ENCODE measurements around the gene DHX29. TPM values are rescaled to one million over a fixed set of nuclear protein-coding genes. Genes with fewer than 3 reads are reported as not detected.

The DHX29 gene
- total RNA-seq, 1 donor from 2014 or later, result 17.4 TPM

DNA sequence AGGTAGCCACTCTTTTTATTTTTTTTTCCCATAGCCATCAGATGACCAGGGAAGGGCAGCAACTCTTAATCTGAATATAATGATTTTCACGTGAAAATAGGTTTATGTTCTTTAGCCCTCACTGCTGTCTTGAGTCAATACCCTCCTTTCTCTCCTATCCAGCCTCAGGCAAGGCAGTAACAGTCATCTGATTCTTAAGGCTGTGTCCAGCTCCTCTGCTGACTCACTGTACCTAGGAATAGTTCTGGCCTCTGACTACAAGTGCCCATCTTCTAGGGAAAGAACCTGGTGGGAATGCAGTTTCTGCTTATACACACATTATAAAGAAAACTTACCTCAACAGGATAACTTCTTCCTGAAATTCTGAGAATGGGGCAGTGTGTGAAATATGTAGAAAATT is 30.7 kb downstream of the DHX29 start:
- no peaks in the 10 kb centered on the region for H3K4me1 Mint-ChIP-seq
- intact Hi-C loops (cut with micrococcal nuclease), result no loop called here
- H3K36me3 Mint-ChIP-seq (ENCODE audit: low read depth), result peaks cover 79% of the 10 kb centered on the region
- H3K9me3 Mint-ChIP-seq, result no peaks in the 10 kb centered on the region
- H3K27ac Mint-ChIP-seq, result no peak overlapping the region
- no peaks in the 10 kb centered on the region for H3K27me3 Mint-ChIP-seq
- POLR2A ChIA-PET, result no interaction called here
- DNase-seq (no peak), ATAC-seq (ENCODE audit: low read depth) (no peak)
- TF ChIP-seq, protein P1, sequence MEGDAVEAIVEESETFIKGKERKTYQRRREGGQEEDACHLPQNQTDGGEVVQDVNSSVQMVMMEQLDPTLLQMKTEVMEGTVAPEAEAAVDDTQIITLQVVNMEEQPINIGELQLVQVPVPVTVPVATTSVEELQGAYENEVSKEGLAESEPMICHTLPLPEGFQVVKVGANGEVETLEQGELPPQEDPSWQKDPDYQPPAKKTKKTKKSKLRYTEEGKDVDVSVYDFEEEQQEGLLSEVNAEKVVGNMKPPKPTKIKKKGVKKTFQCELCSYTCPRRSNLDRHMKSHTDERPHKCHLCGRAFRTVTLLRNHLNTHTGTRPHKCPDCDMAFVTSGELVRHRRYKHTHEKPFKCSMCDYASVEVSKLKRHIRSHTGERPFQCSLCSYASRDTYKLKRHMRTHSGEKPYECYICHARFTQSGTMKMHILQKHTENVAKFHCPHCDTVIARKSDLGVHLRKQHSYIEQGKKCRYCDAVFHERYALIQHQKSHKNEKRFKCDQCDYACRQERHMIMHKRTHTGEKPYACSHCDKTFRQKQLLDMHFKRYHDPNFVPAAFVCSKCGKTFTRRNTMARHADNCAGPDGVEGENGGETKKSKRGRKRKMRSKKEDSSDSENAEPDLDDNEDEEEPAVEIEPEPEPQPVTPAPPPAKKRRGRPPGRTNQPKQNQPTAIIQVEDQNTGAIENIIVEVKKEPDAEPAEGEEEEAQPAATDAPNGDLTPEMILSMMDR (IDR thresholded peaks at IDR 0.05), result no peak
- no peak overlapping the region for H3K4me3 Mint-ChIP-seq
- CTCF ChIA-PET, result no interaction called here

DNA sequence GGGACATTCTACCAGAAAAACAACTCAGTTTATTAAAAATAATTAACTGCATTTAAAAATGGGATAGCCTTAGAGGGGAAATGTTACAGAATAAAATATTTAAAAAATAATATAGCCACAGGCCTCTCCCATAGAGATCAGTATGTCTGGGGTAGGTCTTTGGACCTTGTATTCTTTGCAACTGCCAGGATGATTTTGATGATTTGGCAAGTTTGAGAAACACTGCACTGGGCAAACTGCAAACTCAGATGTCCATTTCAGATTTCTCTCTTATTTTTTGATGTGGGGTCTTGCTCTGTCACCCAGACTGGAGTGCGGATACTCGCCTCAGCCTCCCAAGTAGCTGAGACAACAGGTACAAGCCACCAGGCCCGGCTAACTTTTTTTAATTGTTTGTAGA is 49.2 kb downstream of the DHX29 start:
- Mint-ChIP-seq H3K27ac (no peak overlapping the region), H3K4me3 (no peak overlapping the region), H3K9me3 (no peaks in the 10 kb centered on the region), H3K27me3 (no peaks in the 10 kb centered on the region), H3K4me1 (no peaks in the 10 kb centered on the region), H3K36me3 (ENCODE audit: low read depth) (peaks cover 68% of the 10 kb centered on the region)
- intact Hi-C loops (cut with micrococcal nuclease), result no loop called here
- ChIA-PET POLR2A (no interaction called here), CTCF (no interaction called here)
- no peak for ATAC-seq (ENCODE audit: low read depth)
- TF ChIP-seq, protein P1 (IDR thresholded peaks at IDR 0.05), result no peak
- no peak for DNase-seq

GRCh38 chr5:55254802-55255201 is 52.7 kb downstream of the DHX29 start:
- no peak overlapping the region for H3K4me3 Mint-ChIP-seq
- intact Hi-C loops (cut with micrococcal nuclease), result no loop called here
- no peak overlapping the region for H3K27ac Mint-ChIP-seq
- peaks cover 42% of the 10 kb centered on the region for H3K36me3 Mint-ChIP-seq (ENCODE audit: low read depth)
- no peaks in the 10 kb centered on the region for H3K27me3 Mint-ChIP-seq
- CTCF ChIA-PET, result no interaction called here
- TF ChIP-seq, protein P1 (IDR thresholded peaks at IDR 0.05), result no peak
- H3K9me3 Mint-ChIP-seq, result no peaks in the 10 kb centered on the region
- H3K4me1 Mint-ChIP-seq, result no peaks in the 10 kb centered on the region
- no peak for DNase-seq
- POLR2A ChIA-PET, result no interaction called here
- ATAC-seq (ENCODE audit: low read depth), result no peak

DNA sequence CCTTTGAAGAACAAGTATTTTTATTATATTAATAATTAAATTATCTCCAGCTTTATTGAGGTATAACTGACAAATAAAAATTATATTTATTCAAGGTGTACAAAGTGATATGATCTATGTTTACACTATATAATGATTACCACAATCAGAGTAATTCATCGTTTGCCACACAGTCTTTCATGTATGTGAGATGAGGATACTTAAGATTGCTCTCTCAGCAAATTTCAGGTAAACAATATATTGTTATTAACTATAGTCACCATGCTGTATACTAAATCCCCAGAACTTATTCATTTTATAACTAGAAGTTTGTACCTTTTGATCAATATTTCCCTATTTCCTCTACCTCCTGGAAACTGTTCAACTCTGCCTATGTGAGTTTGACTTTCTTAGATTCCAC is 57.4 kb downstream of the DHX29 start:
- TF ChIP-seq, protein P1 (IDR thresholded peaks at IDR 0.05), result no peak
- intact Hi-C loops (cut with micrococcal nuclease), result no loop called here
- Mint-ChIP-seq H3K27ac (no peak overlapping the region), H3K9me3 (peaks cover 8% of the 10 kb centered on the region), H3K4me3 (no peak overlapping the region), H3K36me3 (ENCODE audit: low read depth) (peaks cover 4% of the 10 kb centered on the region), H3K27me3 (no peaks in the 10 kb centered on the region), H3K4me1 (no peaks in the 10 kb centered on the region)
- no peak for ATAC-seq (ENCODE audit: low read depth)
- POLR2A ChIA-PET, result no interaction called here
- CTCF ChIA-PET, result no interaction called here
- no peak for DNase-seq

GRCh38 chr5:55241746-55242145 is 65.7 kb downstream of the DHX29 start:
- no peak for ATAC-seq (ENCODE audit: low read depth)
- no peaks in the 10 kb centered on the region for H3K36me3 Mint-ChIP-seq (ENCODE audit: low read depth)

More at GRCh38 chr5:55241746-55242145, 65.7 kb downstream of the DHX29 start:
- H3K4me1 Mint-ChIP-seq, result no peaks in the 10 kb centered on the region
- ChIA-PET POLR2A (no interaction called here), CTCF (interaction anchor here (0.6 kb wide), 1 partner anchor 626 kb away, joined by 3 read pairs; no protein-coding TSS in a partner anchor)
- H3K27ac Mint-ChIP-seq, result no peak overlapping the region
- DNase-seq, result no peak
- H3K4me3 Mint-ChIP-seq, result no peak overlapping the region
- TF ChIP-seq, protein P1 (IDR thresholded peaks at IDR 0.05), result no peak
- intact Hi-C loops (cut with micrococcal nuclease), result no loop called here
- H3K27me3 Mint-ChIP-seq, result peaks cover 18% of the 10 kb centered on the region
- H3K9me3 Mint-ChIP-seq, result no peaks in the 10 kb centered on the region
